Panc1 (cell line): Measurements from ENCODE around the gene PIPOX.

Source experiments
- CTCF ChIP-seq: fragments of 450-650 bp; IDR thresholded peaks from 2 replicates; pipeline ENCODE4 v1.5.1; 2017; ENCODE audit warnings: mild to moderate bottlenecking
- POLR2AphosphoS5 ChIP-seq: IDR thresholded peaks from 2 replicates; pipeline ENCODE4 v1.6.1; 2012; ENCODE audit warnings: mild to moderate bottlenecking, low read depth, low read length, moderate library complexity
- REST ChIP-seq, 2 experiments: IDR thresholded peaks; 2 replicates each; pipeline ENCODE4 v1.6.1; 2011 to 2012; ENCODE audit warnings: low read depth in 2 of 2, control low read depth in 1 of 2, low read length in 1 of 2, mild to moderate bottlenecking in 1 of 2, moderate library complexity in 1 of 2; ENCODE audit not compliant: insufficient read depth in 1 of 2
- SIN3A ChIP-seq: IDR thresholded peaks from 2 replicates; pipeline ENCODE4 v1.6.1; 2012; ENCODE audit warnings: low read depth, mild to moderate bottlenecking, low read length, moderate library complexity, borderline replicate concordance; ENCODE audit not compliant: insufficient read depth
- TCF7L2 ChIP-seq: IDR thresholded peaks from 2 replicates; pipeline ENCODE4 v1.6.1; 2011; ENCODE audit warnings: mild to moderate bottlenecking, low read depth, low read length, inconsistent platforms

- TF ChIP-seq CTCF: no peak
- no peak for TF ChIP-seq SIN3A
- no peak for TF ChIP-seq POLR2AphosphoS5
- no peak for TF ChIP-seq REST (IDR thresholded peaks at IDR 0.05; ENCODE audit: insufficient read depth in 1 of 2, low read depth in 2 of 2, low read length in 1 of 2)
- TF ChIP-seq TCF7L2: no peak
Measured at GRCh38 chr17:29060475-29060874, 17.5 kb downstream of the PIPOX start.
